SK-N-SH (cell line): ENCODE results near the gene MARS1. TPM values are rescaled to one million over a fixed set of nuclear protein-coding genes. Genes with fewer than 3 reads are reported as not detected.

Experiments
- CTCF ChIA-PET: fragments of 300-600, 350-600 bp; formaldehyde crosslinking; extraction: SDS; loops from one replicate; lab custom pipeline; 2021; lab: Yijun Ruan, JAX
- POLR2A ChIA-PET: fragments of 350-600 bp; sonication (Branson Sonifier 250); formaldehyde crosslinking; extraction: SDS; loops from one replicate; lab custom pipeline; 2020; ENCODE audit warnings: antibody characterized with exemption, inconsistent platforms; lab: Yijun Ruan, JAX
- DNase-seq: peaks from one replicate; pipeline ENCODE4 v3.0.0; 2012
- H2AFZ ChIP-seq: fragments of 200-600 bp; sonication (generic); 2 replicates; pipeline ENCODE4 v1.8.1; 2016; ENCODE audit warnings: antibody characterized with exemption, mild to moderate bottlenecking, low read depth
- H3F3A ChIP-seq: fragments of 200-600 bp; sonication (generic); replicated peaks from 2 replicates; pipeline ENCODE3; 2016; ENCODE audit warnings: antibody characterized with exemption, mild to moderate bottlenecking; ENCODE audit not compliant: insufficient read depth
- H3K27ac ChIP-seq, 2 experiments: fragments of 200-500 bp in 1 of 2; fragments of 200-600 bp in 1 of 2; sonication (Bioruptor generic) in 1 of 2; sonication (generic), shearing (Covaris generic) in 1 of 2; 2 replicates each; pipeline versions ENCODE4 v1.5.1 to v1.6.1; 2014 to 2016; ENCODE audit warnings: low read depth in 2 of 2, inconsistent platforms in 1 of 2, low read length in 1 of 2, mild to moderate bottlenecking in 1 of 2, mixed read lengths in 1 of 2
- H3K27me3 ChIP-seq: fragments of 200-600 bp; sonication (generic), shearing (Covaris generic); 2 replicates; pipeline ENCODE4 v1.6.1; 2016; ENCODE audit warnings: mixed run types; ENCODE audit not compliant: insufficient read depth
- H3K36me3 ChIP-seq, 2 experiments: fragments of 200-500 bp in 1 of 2; fragments of 200-600 bp in 1 of 2; sonication (Bioruptor generic) in 1 of 2; sonication (generic) in 1 of 2; replicated peaks in 1 of 2; 2 replicates each; pipeline versions ENCODE3 to v1.5.1; 2014 to 2016; ENCODE audit warnings: low read length in 1 of 2, mild to moderate bottlenecking in 1 of 2; ENCODE audit not compliant: insufficient read depth in 2 of 2, control insufficient read depth in 1 of 2
- H3K4me1 ChIP-seq, 2 experiments: fragments of 200-500 bp in 1 of 2; fragments of 200-600 bp in 1 of 2; sonication (Bioruptor generic) in 1 of 2; sonication (generic), shearing (Covaris generic) in 1 of 2; 2 replicates each; pipeline versions ENCODE4 v1.5.1 to v1.6.1; 2014 to 2016; ENCODE audit warnings: low read depth in 1 of 2, low read length in 1 of 2, mixed run types in 1 of 2; ENCODE audit not compliant: insufficient read depth in 2 of 2, control insufficient read depth in 1 of 2
- H3K4me2 ChIP-seq: fragments of 200-600 bp; sonication (generic), shearing (Covaris generic); 2 replicates; pipeline ENCODE4 v1.6.1; 2017; ENCODE audit warnings: mixed run types
- H3K4me3 ChIP-seq, 2 experiments: fragments of 200-500 bp in 1 of 2; fragments of 200-600 bp in 1 of 2; sonication (Bioruptor generic) in 1 of 2; sonication (generic), shearing (Covaris generic) in 1 of 2; 2 replicates each; pipeline versions ENCODE4 v1.5.1 to v1.8.1; 2014 to 2016; ENCODE audit warnings: low read depth in 2 of 2, inconsistent platforms in 1 of 2, low read length in 1 of 2, mild to moderate bottlenecking in 1 of 2, mixed read lengths in 1 of 2, moderate library complexity in 1 of 2
- H3K79me2 ChIP-seq: fragments of 200-600 bp; sonication (generic); 2 replicates; pipeline ENCODE4 v1.8.1; 2017; ENCODE audit warnings: mild to moderate bottlenecking; ENCODE audit not compliant: insufficient read depth
- H3K9ac ChIP-seq: fragments of 200-600 bp; sonication (generic); 2 replicates; pipeline ENCODE4 v1.6.1; 2017; ENCODE audit warnings: mixed run types
- H3K9me2 ChIP-seq: fragments of 200-600 bp; sonication (generic); 2 replicates; pipeline ENCODE4 v1.6.1; 2017; ENCODE audit warnings: mixed run types
- H3K9me3 ChIP-seq: fragments of 200-600 bp; sonication (generic); 2 replicates; pipeline ENCODE4 v1.6.1; 2017; ENCODE audit warnings: mixed run types, mild to moderate bottlenecking, moderate library complexity
- H4K20me1 ChIP-seq: fragments of 200-600 bp; sonication (generic); 2 replicates; pipeline ENCODE4 v1.6.1; 2017; ENCODE audit warnings: mild to moderate bottlenecking, mixed run types; ENCODE audit not compliant: insufficient read depth
- CHD2 ChIP-seq: fragments of 150-350 bp; IDR thresholded peaks from 2 replicates; pipeline ENCODE4 v1.6.1; 2018; ENCODE audit warnings: low read length; ENCODE audit not compliant: partially characterized antibody
- CTCF ChIP-seq: fragments of 200-600 bp; sonication (generic); IDR thresholded peaks from 2 replicates; pipeline ENCODE4 v1.6.1; 2017; ENCODE audit warnings: antibody characterized with exemption, mild to moderate bottlenecking, moderate library complexity
- ELF1 ChIP-seq: IDR thresholded peaks from 2 replicates; pipeline ENCODE4 v1.4.0; 2012
- FOXJ3 ChIP-seq: sonication (generic); formaldehyde crosslinking; IDR thresholded peaks from 2 replicates; pipeline ENCODE4 v1.5.1; 2020; ENCODE audit warnings: mild to moderate bottlenecking, missing genetic modification reagents
- FOXM1 ChIP-seq: IDR thresholded peaks from 2 replicates; pipeline ENCODE4 v1.4.0; 2012; ENCODE audit warnings: low read depth, mild to moderate bottlenecking
- GATA2 ChIP-seq: sonication (generic); formaldehyde crosslinking; IDR thresholded peaks from 2 replicates; pipeline ENCODE4 v1.5.0; 2020; ENCODE audit warnings: mild to moderate bottlenecking, missing genetic modification reagents
- JUND ChIP-seq: IDR thresholded peaks from 2 replicates; pipeline ENCODE4 v1.4.0; 2012
- MAX ChIP-seq: IDR thresholded peaks from 2 replicates; pipeline ENCODE4 v1.4.0; 2012; ENCODE audit warnings: low read depth
- MXI1 ChIP-seq: IDR thresholded peaks from 2 replicates; pipeline ENCODE4 v1.6.1; 2012; ENCODE audit warnings: mild to moderate bottlenecking, low read depth, low read length, improper control_type of control experiment
- RAD21 ChIP-seq: IDR thresholded peaks from 2 replicates; pipeline ENCODE4 v1.6.1; 2012; ENCODE audit warnings: mild to moderate bottlenecking, low read length
- RCOR1 ChIP-seq: fragments of 150-350 bp; IDR thresholded peaks from 2 replicates; pipeline ENCODE4 v1.6.1; 2017; ENCODE audit warnings: antibody characterized with exemption, low read length
- REST ChIP-seq: IDR thresholded peaks from 2 replicates; pipeline ENCODE4 v1.6.1; 2012; ENCODE audit warnings: mild to moderate bottlenecking, low read depth, low read length, moderate library complexity
- RFX5 ChIP-seq: IDR thresholded peaks from 2 replicates; pipeline ENCODE4 v1.6.1; 2012; ENCODE audit warnings: mild to moderate bottlenecking, improper control_type of control experiment, low read length
- TCF12 ChIP-seq: IDR thresholded peaks from 2 replicates; pipeline ENCODE4 v1.4.0; 2012
- WGBS: methylation state at CpG from one replicate; pipeline ENCODE4 v1.1.6; 2017; ENCODE audit warnings: low lambda C conversion rate; 5-methylcytosine and 5-hydroxymethylcytosine counted together
- polyA plus RNA-seq, 3 experiments: library from polyadenylated mRNA; depleted of rRNA; stranded (reverse); fragments of >200 nt; gene quantifications; 2 replicates each; pipeline ENCODE4 v1.2.3, GENCODE V29; 2012
- TF ChIP-seq, protein P1 (sequence below): IDR thresholded peaks from 2 replicates; pipeline ENCODE4 v1.4.0; 2012; ENCODE audit warnings: low read depth, borderline replicate concordance
- TF ChIP-seq, protein P2 (sequence below): IDR thresholded peaks from 2 replicates; pipeline ENCODE4 v1.4.0; 2012; ENCODE audit warnings: low read depth, borderline replicate concordance

MARS1 gene
- polyA plus RNA-seq, 1 of the 3 experiments (the other 2 are of a cell fraction), result 158 TPM

GRCh38 chr12:57461276-57461916 lies 26.5 kb upstream of the MARS1 start (continued):
- TF ChIP-seq REST, result no peak

- Histone ChIP-seq H3K4me3 (peak overlapping the region; percentile 60 to 90), H3F3A (peaks cover 5% of the 10 kb centered on the region), H3K4me1 (peaks cover 0 to 20% of the 10 kb centered on the region in 2 experiments; a peak in 2 of 4 replicates), H3K4me2 (peak overlapping the region; percentile 94), H3K9me3 (no peaks in the 10 kb centered on the region), H4K20me1 (no peaks in the 10 kb centered on the region), H3K9ac (peak overlapping the region; percentile 35; the same call in 1 of the 2 replicates), H2AFZ (peak overlapping the region; percentile 84; the same call in 1 of the 2 replicates), H3K27me3 (peaks cover 9% of the 10 kb centered on the region; the same call in 1 of the 2 replicates), H3K27ac (peak overlapping the region; percentile 48 to 61; a peak in 2 of 4 replicates), H3K79me2 (no peaks in the 10 kb centered on the region), H3K9me2 (no peaks in the 10 kb centered on the region), H3K36me3 (no peaks in the 10 kb centered on the region)
- POLR2A ChIA-PET, result no interaction called here
- TF ChIP-seq FOXJ3, result no peak
- TF ChIP-seq FOXM1, result no peak
- no peak for TF ChIP-seq CHD2
- no peak for TF ChIP-seq RAD21
- no peak for TF ChIP-seq CTCF
- no peak for TF ChIP-seq TCF12
- TF ChIP-seq JUND, result no peak
- no peak for TF ChIP-seq MXI1
- TF ChIP-seq, protein P1, sequence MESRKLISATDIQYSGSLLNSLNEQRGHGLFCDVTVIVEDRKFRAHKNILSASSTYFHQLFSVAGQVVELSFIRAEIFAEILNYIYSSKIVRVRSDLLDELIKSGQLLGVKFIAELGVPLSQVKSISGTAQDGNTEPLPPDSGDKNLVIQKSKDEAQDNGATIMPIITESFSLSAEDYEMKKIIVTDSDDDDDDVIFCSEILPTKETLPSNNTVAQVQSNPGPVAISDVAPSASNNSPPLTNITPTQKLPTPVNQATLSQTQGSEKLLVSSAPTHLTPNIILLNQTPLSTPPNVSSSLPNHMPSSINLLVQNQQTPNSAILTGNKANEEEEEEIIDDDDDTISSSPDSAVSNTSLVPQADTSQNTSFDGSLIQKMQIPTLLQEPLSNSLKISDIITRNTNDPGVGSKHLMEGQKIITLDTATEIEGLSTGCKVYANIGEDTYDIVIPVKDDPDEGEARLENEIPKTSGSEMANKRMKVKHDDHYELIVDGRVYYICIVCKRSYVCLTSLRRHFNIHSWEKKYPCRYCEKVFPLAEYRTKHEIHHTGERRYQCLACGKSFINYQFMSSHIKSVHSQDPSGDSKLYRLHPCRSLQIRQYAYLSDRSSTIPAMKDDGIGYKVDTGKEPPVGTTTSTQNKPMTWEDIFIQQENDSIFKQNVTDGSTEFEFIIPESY, result no peak
- TF ChIP-seq GATA2 (CRISPR knock-in tag), result no peak
- TF ChIP-seq ELF1, result no peak
- TF ChIP-seq RCOR1, result no peak
- TF ChIP-seq MAX, result no peak
- TF ChIP-seq REST, result no peak
- no peak for TF ChIP-seq RFX5
- TF ChIP-seq, protein P2, sequence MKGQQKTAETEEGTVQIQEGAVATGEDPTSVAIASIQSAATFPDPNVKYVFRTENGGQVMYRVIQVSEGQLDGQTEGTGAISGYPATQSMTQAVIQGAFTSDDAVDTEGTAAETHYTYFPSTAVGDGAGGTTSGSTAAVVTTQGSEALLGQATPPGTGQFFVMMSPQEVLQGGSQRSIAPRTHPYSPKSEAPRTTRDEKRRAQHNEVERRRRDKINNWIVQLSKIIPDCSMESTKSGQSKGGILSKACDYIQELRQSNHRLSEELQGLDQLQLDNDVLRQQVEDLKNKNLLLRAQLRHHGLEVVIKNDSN, result no peak
- no peak for DNase-seq
- 0% methylated on average over 6 of the region's 9 CpGs for WGBS
- CTCF ChIA-PET, result interaction anchor here (0.6 to 13.7 kb wide), 31 partner anchors 8 to 1530 kb away, joined by 3 to 391 read pairs (median 4); partner anchors contain the start of genes B4GALNT1, DDIT3, INHBE and MARS1
These were observed 26.0 kb upstream of the MARS1 start for GRCh38 chr12:57461917-57462250.
